HG02588 (cell line): Measurements from ENCODE around the gene ZBTB21.
A peak's percentile ranks its signal among the peaks of the same experiment; 100 is the strongest.

Experiments used
- ATAC-seq: cut with Tn5 transposase; IDR thresholded peaks from one replicate; pipeline ENCODE4 v1.9.1; 2021; ENCODE audit warnings: mild to moderate bottlenecking, moderate library complexity; ENCODE audit not compliant: unreplicated experiment

ZBTB21 gene

GRCh38 chr21:42021371-42022090 is 11.4 kb upstream of the ZBTB21 start:
- ATAC-seq: no peak

- ATAC-seq: no peak
Measured at GRCh38 chr21:42019706-42020105, 9.5 kb upstream of the ZBTB21 start.

- no peak for ATAC-seq
Measured at GRCh38 chr21:42019101-42019605, 9.0 kb upstream of the ZBTB21 start.

GRCh38 chr21:42017022-42017421 is 6.9 kb upstream of the ZBTB21 start:
- ATAC-seq: no peak

- ATAC-seq: no peak
Measured at GRCh38 chr21:42016364-42016985, 6.3 kb upstream of the ZBTB21 start.

GRCh38 chr21:42013931-42014330 is 3.8 kb upstream of the ZBTB21 start:
- ATAC-seq: no peak

- no peak for ATAC-seq
Measured at GRCh38 chr21:42013376-42013775, 3.2 kb upstream of the ZBTB21 start.

GRCh38 chr21:42012763-42013329 is 2.7 kb upstream of the ZBTB21 start:
- ATAC-seq: no peak

GRCh38 chr21:42012344-42012743 is 2.2 kb upstream of the ZBTB21 start:
- ATAC-seq: no peak

GRCh38 chr21:42010507-42011495 is 641 bp upstream of the ZBTB21 start:
- ATAC-seq: peak; percentile 14

GRCh38 chr21:42009018-42009830 is 936 bp downstream of the ZBTB21 start:
- ATAC-seq: peak; percentile 24

GRCh38 chr21:42007356-42007940 is 2.7 kb downstream of the ZBTB21 start:
- ATAC-seq: no peak

- no peak for ATAC-seq
Measured at GRCh38 chr21:42006765-42007164, 3.4 kb downstream of the ZBTB21 start.

- ATAC-seq: no peak
Measured at GRCh38 chr21:42004406-42005199, 5.6 kb downstream of the ZBTB21 start.

GRCh38 chr21:42003051-42003461 is 7.1 kb downstream of the ZBTB21 start:
- no peak for ATAC-seq

GRCh38 chr21:42002421-42002958 is 7.7 kb downstream of the ZBTB21 start:
- ATAC-seq: peak; percentile 80

- no peak for ATAC-seq
Measured at GRCh38 chr21:42001781-42002180, 8.4 kb downstream of the ZBTB21 start.

- ATAC-seq: no peak
Measured at GRCh38 chr21:42000908-42001307, 9.3 kb downstream of the ZBTB21 start.

- ATAC-seq: no peak
Measured at GRCh38 chr21:41997657-41998056, 12.5 kb downstream of the ZBTB21 start.
